Measurements from ENCODE around the gene GJB1. TPM values are rescaled to one million over a fixed set of nuclear protein-coding genes. Genes with fewer than 3 reads are reported as not detected.
"Not testable (repeated sequence)": the region's sequence is repeated elsewhere in the genome, so short reads cannot be mapped to it uniquely, and the experiment has no call there.

Gene GJB1
- total RNA-seq (2014; rRNA removed; shearing (Covaris generic); ENCODE audit: low replicate concordance) = not detected in 2 replicates

DNA sequence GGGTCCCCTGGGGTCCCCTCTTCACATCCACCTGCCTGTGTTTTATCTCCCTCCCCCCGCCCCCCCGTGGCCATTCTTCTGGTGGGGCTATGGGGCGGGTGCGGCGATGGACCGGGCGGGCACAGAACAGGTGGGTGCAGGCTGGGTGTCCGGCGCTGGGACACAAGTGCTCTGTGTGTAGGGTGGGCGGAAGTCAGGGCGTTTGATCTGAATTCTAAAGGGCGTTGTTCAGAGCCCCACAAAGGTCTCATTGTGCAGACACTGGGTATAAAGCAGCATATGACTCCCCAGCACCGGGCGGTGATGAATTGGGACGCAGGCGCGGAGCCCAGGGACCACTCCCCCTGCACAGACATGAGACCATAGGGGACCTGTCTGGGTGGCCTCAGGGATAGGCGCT, at the start of gene GJB1:
Gene GJB1 (plus strand): TSS at position 296 of the 400 bp plus-strand sequence. CDS start 484 bp downstream, outside the sequence.
- H3K4me2 ChIP-seq (ENCODE audit: low read depth, low read length, poor library complexity, severe bottlenecking) = no peak within 1 kb of the TSS
- H3K4me1 ChIP-seq (ENCODE audit: low read length) = no peaks in the 10 kb centered on the region
- H3K9me3 ChIP-seq (ENCODE audit: low read length) = no peaks in the 10 kb centered on the region
- no peak within 1 kb of the TSS for H2AFZ ChIP-seq (ENCODE audit: low read length)
- no peak for DNase-seq
- no peaks in the 10 kb centered on the region for H3K79me2 ChIP-seq (ENCODE audit: low read length)
- no peak within 1 kb of the TSS for H3K4me3 ChIP-seq (ENCODE audit: low read length)
- H3K27ac ChIP-seq (ENCODE audit: low read length) = no peak within 1 kb of the TSS
- H3K9ac ChIP-seq (ENCODE audit: low read length) = no peak within 1 kb of the TSS
- no peaks in the 10 kb centered on the region for H3K36me3 ChIP-seq (ENCODE audit: insufficient read depth, low read length)
- H3K27me3 ChIP-seq (ENCODE audit: low read length) = no peaks in the 10 kb centered on the region
- H3K9me2 ChIP-seq (replicated peaks; ENCODE audit: insufficient read depth, low read length) = no peaks in the 10 kb centered on the region
- H4K20me1 ChIP-seq (ENCODE audit: insufficient read depth, low read depth, low read length) = no peaks in the 10 kb centered on the region

DNA sequence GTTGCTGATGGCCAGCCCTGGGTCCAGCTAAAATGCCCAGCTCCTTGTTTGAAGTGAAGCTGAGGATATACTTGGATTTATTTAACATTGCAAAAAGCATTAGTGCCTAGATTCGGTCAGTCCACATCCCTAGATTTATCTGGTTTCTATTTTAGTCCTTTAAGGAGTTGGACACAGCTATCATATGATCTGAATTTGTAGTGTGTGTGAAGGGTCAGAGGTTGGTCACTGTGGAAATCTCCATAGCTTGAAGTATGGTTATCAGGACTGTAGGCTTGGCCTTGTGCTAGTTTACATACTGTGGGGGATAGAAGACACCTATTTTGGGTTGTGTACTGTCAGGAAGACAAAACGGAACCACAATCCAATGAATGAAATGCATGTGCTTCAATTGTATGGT, 49.6 kb upstream of the GJB1 start:
- DNase-seq = no peak
- Histone ChIP-seq H2AFZ (ENCODE audit: low read length) (no peak overlapping the region), H4K20me1 (ENCODE audit: insufficient read depth, low read depth, low read length) (no peaks in the 10 kb centered on the region), H3K4me2 (ENCODE audit: low read depth, low read length, poor library complexity, severe bottlenecking) (no peak overlapping the region), H3K36me3 (ENCODE audit: insufficient read depth, low read length) (peaks cover 5% of the 10 kb centered on the region; the same call in 1 of the 2 replicates), H3K4me1 (ENCODE audit: low read length) (no peaks in the 10 kb centered on the region), H3K27me3 (ENCODE audit: low read length) (no peaks in the 10 kb centered on the region), H3K79me2 (ENCODE audit: low read length) (no peaks in the 10 kb centered on the region), H3K27ac (ENCODE audit: low read length) (no peak overlapping the region), H3K9ac (ENCODE audit: low read length) (no peak overlapping the region), H3K4me3 (ENCODE audit: low read length) (no peak overlapping the region), H3K9me2 (replicated peaks; ENCODE audit: insufficient read depth, low read length) (no peaks in the 10 kb centered on the region), H3K9me3 (ENCODE audit: low read length) (no peaks in the 10 kb centered on the region)

DNA sequence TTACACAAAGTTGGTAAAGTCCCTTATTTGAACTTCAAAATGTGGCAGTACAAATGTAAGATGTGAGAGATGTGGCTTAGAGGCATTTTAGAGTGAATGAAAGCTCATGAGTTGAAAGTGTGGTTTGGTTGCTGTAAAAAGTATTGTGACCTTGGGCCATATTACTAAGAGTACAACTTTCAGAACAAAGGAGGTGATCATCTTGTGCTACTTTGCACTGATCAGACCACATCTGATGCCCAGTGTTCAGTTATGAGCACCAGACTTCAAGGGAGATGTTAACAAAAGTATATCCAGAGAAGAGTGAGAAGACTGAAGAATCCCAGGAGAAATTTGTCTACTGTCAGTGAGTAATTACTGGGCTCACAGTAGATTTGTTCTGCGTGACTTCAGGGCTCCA, 48.2 kb upstream of the GJB1 start:
- H3K9me3 ChIP-seq (ENCODE audit: low read length) = no peaks in the 10 kb centered on the region
- H3K36me3 ChIP-seq (ENCODE audit: insufficient read depth, low read length) = peaks cover 5% of the 10 kb centered on the region; the same call in 1 of the 2 replicates

DNA sequence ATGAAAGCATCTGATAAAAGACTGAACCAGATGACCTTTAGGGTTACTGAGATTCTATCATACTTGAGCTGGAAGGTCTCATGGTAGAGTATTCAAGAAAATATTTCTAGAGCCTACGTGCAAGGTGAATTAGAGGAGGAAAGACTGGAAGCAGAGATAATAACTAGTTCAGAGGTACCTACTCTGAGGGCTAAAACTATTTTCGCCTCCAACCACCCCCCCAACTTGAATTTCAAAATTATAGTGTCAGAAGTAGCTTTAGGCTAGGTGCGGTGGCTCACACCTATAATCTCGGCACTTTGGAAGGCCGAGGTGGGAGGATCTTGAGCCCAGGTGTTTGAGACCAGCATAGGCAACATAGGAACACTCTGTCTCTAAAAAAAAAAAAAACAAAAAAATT, 47.5 kb upstream of the GJB1 start:
- no peaks in the 10 kb centered on the region for H4K20me1 ChIP-seq (ENCODE audit: insufficient read depth, low read depth, low read length)

More for the DNA sequence above, 48.2 kb upstream of the GJB1 start:
- no peak overlapping the region for H3K4me2 ChIP-seq (ENCODE audit: low read depth, low read length, poor library complexity, severe bottlenecking)
- H3K9ac ChIP-seq (ENCODE audit: low read length) = no peak overlapping the region
- no peak overlapping the region for H2AFZ ChIP-seq (ENCODE audit: low read length)
- H3K9me2 ChIP-seq (replicated peaks; ENCODE audit: insufficient read depth, low read length) = no peaks in the 10 kb centered on the region
- H3K4me3 ChIP-seq (ENCODE audit: low read length) = no peak overlapping the region
- no peaks in the 10 kb centered on the region for H3K79me2 ChIP-seq (ENCODE audit: low read length)
- no peaks in the 10 kb centered on the region for H3K27me3 ChIP-seq (ENCODE audit: low read length)
- no peak for DNase-seq
- H3K4me1 ChIP-seq (ENCODE audit: low read length) = no peaks in the 10 kb centered on the region
- no peak overlapping the region for H3K27ac ChIP-seq (ENCODE audit: low read length)
- H4K20me1 ChIP-seq (ENCODE audit: insufficient read depth, low read depth, low read length) = no peaks in the 10 kb centered on the region

DNA sequence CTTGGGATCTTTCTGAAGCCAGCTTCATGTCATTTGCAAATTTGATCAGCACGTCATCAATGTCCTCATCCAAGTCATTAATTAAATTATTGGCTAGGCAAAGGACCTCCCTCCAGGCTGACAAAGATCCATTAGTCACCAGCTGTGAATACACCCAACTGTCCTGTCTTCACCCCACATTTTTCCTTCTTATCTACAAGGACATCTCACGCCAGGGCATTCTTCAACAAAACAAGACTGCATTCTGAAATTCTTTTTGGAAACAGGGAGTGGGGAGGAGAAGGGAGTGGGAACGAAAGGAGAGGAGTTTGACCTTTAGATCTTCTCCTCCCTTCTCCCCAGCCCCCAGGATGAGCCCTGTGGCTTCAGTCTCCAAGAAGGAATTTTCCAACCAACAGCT, 45.7 kb upstream of the GJB1 start:
- peaks cover 15% of the 10 kb centered on the region for H3K4me1 ChIP-seq (ENCODE audit: low read length)
- H3K4me2 ChIP-seq (ENCODE audit: low read depth, low read length, poor library complexity, severe bottlenecking) = no peak overlapping the region
- no peak overlapping the region for H3K27ac ChIP-seq (ENCODE audit: low read length)
- peaks cover 3% of the 10 kb centered on the region; the same call in 1 of the 2 replicates for H3K79me2 ChIP-seq (ENCODE audit: low read length)
- no peaks in the 10 kb centered on the region for H3K27me3 ChIP-seq (ENCODE audit: low read length)
- H3K36me3 ChIP-seq (ENCODE audit: insufficient read depth, low read length) = peaks cover 5% of the 10 kb centered on the region; the same call in 1 of the 2 replicates
- H3K9me2 ChIP-seq (replicated peaks; ENCODE audit: insufficient read depth, low read length) = no peaks in the 10 kb centered on the region
- no peak overlapping the region for H3K9ac ChIP-seq (ENCODE audit: low read length)
- no peak overlapping the region for H3K4me3 ChIP-seq (ENCODE audit: low read length)
- no peak for DNase-seq
- no peak overlapping the region for H2AFZ ChIP-seq (ENCODE audit: low read length)
- H3K9me3 ChIP-seq (ENCODE audit: low read length) = no peaks in the 10 kb centered on the region
- H4K20me1 ChIP-seq (ENCODE audit: insufficient read depth, low read depth, low read length) = no peaks in the 10 kb centered on the region

More for the DNA sequence above, 47.5 kb upstream of the GJB1 start:
- H2AFZ ChIP-seq (ENCODE audit: low read length) = no peak overlapping the region
- H3K9ac ChIP-seq (ENCODE audit: low read length) = no peak overlapping the region
- peaks cover 3% of the 10 kb centered on the region for H3K4me1 ChIP-seq (ENCODE audit: low read length)
- no peaks in the 10 kb centered on the region for H3K9me2 ChIP-seq (replicated peaks; ENCODE audit: insufficient read depth, low read length)
- peaks cover 5% of the 10 kb centered on the region; the same call in 1 of the 2 replicates for H3K36me3 ChIP-seq (ENCODE audit: insufficient read depth, low read length)
- no peak overlapping the region for H3K4me2 ChIP-seq (ENCODE audit: low read depth, low read length, poor library complexity, severe bottlenecking)
- DNase-seq = no peak
- no peak overlapping the region for H3K27ac ChIP-seq (ENCODE audit: low read length)
- no peaks in the 10 kb centered on the region for H3K79me2 ChIP-seq (ENCODE audit: low read length)
- H3K4me3 ChIP-seq (ENCODE audit: low read length) = no peak overlapping the region
- no peaks in the 10 kb centered on the region for H3K27me3 ChIP-seq (ENCODE audit: low read length)
- no peaks in the 10 kb centered on the region for H3K9me3 ChIP-seq (ENCODE audit: low read length)

DNA sequence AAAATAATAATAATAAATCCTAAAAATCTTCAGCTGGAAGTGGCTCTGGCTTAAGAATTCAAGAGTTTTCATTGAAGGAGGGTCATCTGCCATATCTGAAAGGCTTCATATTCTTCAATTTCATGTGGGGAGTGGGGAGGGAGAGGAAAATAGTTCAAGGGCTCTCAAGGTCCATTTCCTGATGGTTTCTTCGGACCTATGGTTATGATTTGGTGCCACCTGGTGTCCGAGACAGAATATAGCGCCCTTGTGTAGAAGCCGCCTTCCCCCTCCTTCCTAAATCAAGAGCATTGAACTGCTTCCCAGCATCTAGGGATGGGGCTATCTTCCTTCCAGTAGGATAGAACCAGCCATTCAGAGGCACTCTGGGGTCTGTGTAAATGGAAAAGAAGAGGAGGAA, 44.1 kb upstream of the GJB1 start:
- H3K9me3 ChIP-seq (ENCODE audit: low read length) = no peaks in the 10 kb centered on the region
- no peak overlapping the region for H3K9ac ChIP-seq (ENCODE audit: low read length)
- H3K4me3 ChIP-seq (ENCODE audit: low read length) = no peak overlapping the region
- no peaks in the 10 kb centered on the region for H3K9me2 ChIP-seq (replicated peaks; ENCODE audit: insufficient read depth, low read length)
- H3K36me3 ChIP-seq (ENCODE audit: insufficient read depth, low read length) = peaks cover 5% of the 10 kb centered on the region; the same call in 1 of the 2 replicates
- H3K79me2 ChIP-seq (ENCODE audit: low read length) = peaks cover 3% of the 10 kb centered on the region; the same call in 1 of the 2 replicates
- no peaks in the 10 kb centered on the region for H4K20me1 ChIP-seq (ENCODE audit: insufficient read depth, low read depth, low read length)
- H3K4me2 ChIP-seq (ENCODE audit: low read depth, low read length, poor library complexity, severe bottlenecking) = no peak overlapping the region
- H3K27me3 ChIP-seq (ENCODE audit: low read length) = no peaks in the 10 kb centered on the region
- H3K4me1 ChIP-seq (ENCODE audit: low read length) = peaks cover 26% of the 10 kb centered on the region
- H3K27ac ChIP-seq (ENCODE audit: low read length) = no peak overlapping the region
- peak; percentile 87 for DNase-seq
- no peak overlapping the region for H2AFZ ChIP-seq (ENCODE audit: low read length)

DNA sequence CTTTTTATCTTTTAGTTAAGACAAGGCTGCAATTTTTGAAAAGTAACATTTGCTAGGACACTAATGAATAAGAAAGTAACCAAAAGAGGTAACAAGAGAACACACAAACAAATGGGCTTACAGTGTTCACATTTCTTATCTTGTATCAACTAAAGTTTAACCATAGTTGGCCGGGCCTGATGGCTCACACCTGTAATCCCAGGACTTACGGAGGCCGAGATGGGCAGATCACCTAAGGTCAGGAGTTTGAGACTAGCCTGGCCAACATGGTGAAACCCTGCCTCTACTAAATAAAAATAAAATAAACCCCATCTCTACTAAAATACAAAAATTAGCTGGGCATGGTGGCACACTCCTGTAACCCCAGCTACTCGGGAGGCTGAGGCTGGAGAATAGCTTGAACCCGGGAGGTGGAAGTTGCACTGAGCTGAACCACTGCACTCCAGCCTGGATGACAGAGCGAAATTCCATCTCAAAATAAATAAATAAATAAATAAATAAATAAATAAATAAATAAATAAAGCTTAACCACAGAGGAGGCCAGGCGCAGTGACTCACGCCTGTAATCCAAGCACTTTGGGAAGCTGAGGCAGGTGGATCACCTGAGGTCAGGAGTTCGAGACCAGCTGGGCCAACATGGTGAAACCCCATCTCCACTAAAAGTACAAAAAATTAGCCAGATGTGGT, 42.3 kb upstream of the GJB1 start:
- H3K9me2 ChIP-seq (replicated peaks; ENCODE audit: insufficient read depth, low read length); H3K79me2 ChIP-seq (ENCODE audit: low read length); H3K27ac ChIP-seq (ENCODE audit: low read length); DNase-seq; H3K9me3 ChIP-seq (ENCODE audit: low read length); H3K27me3 ChIP-seq (ENCODE audit: low read length); H2AFZ ChIP-seq (ENCODE audit: low read length); H3K36me3 ChIP-seq (ENCODE audit: insufficient read depth, low read length); H4K20me1 ChIP-seq (ENCODE audit: insufficient read depth, low read depth, low read length): not testable (repeated sequence)
- peak overlapping the region; percentile 83 for H3K4me2 ChIP-seq (ENCODE audit: low read depth, low read length, poor library complexity, severe bottlenecking)
- H3K4me1 ChIP-seq (ENCODE audit: low read length) = peaks cover 26% of the 10 kb centered on the region
- peak overlapping the region; percentile 66; the same call in 1 of the 2 replicates for H3K4me3 ChIP-seq (ENCODE audit: low read length)
- H3K9ac ChIP-seq (ENCODE audit: low read length) = peak overlapping the region; percentile 80; the same call in 1 of the 2 replicates

DNA sequence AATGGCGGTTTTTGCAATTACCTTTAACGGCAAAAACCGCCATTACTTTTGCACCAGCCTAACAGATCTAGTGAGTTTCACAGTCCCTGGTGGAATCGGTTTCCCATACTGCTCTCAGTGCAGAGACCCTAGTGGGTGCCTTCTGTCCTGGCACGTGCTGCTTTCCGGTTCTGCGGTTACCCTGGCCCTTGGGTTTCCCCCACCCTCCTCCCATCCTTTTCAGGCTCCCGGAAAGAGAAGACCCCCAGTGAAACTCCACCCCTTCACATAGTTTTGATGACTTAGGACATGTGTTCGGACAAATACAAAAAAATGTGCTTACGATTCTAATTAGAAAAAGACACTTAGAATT, 41.5 kb upstream of the GJB1 start:
- Histone ChIP-seq H3K79me2 (ENCODE audit: low read length) (peaks cover 3% of the 10 kb centered on the region; the same call in 1 of the 2 replicates), H3K27me3 (ENCODE audit: low read length) (no peaks in the 10 kb centered on the region), H2AFZ (ENCODE audit: low read length) (no peak overlapping the region), H3K4me3 (ENCODE audit: low read length) (peak overlapping the region; percentile 66), H3K4me2 (ENCODE audit: low read depth, low read length, poor library complexity, severe bottlenecking) (peak overlapping the region; percentile 83), H3K9me3 (ENCODE audit: low read length) (no peaks in the 10 kb centered on the region), H3K27ac (ENCODE audit: low read length) (peak overlapping the region; percentile 87), H3K36me3 (ENCODE audit: insufficient read depth, low read length) (0 out of 2 replicates have a peak, but pooled peaks cover 3% of the 10 kb centered on the region), H4K20me1 (ENCODE audit: insufficient read depth, low read depth, low read length) (no peaks in the 10 kb centered on the region), H3K4me1 (ENCODE audit: low read length) (peaks cover 26% of the 10 kb centered on the region), H3K9me2 (replicated peaks; ENCODE audit: insufficient read depth, low read length) (no peaks in the 10 kb centered on the region), H3K9ac (ENCODE audit: low read length) (peak overlapping the region; percentile 80)
- DNase-seq = no peak

Data from Karpas-422 (cell line).